PC-9 (cell line): ENCODE results near the gene ITCH.

Experiments
- CTCF ChIP-seq: fragments of 200-600 bp; sonication (generic); conservative IDR thresholded peaks from 2 replicates; pipeline ENCODE4 v1.6.1; 2017; ENCODE audit warnings: mixed run types, antibody characterized with exemption, mild to moderate bottlenecking, moderate library complexity
- EZH2 ChIP-seq: fragments of 200-600 bp; sonication (generic); IDR thresholded peaks from 2 replicates; pipeline ENCODE4 v1.8.0; 2017; ENCODE audit warnings: antibody characterized with exemption, low read depth

GRCh38 chr20:34515484-34516246 lies 152.6 kb downstream of the ITCH start:
- TF ChIP-seq CTCF (no peak), EZH2 (no peak)
